ENCODE measurements around the gene CD82.

CD82 gene

GRCh38 chr11:44564166-44564565 is 1.3 kb upstream of the CD82 start:
- Histone ChIP-seq H3K36me3 (ENCODE audit: insufficient read depth, insufficient read length, low read length) (no peaks in the 10 kb centered on the region), H3K9ac (ENCODE audit: insufficient read length, low read depth) (peak overlapping the region; percentile 37), H3K9me3 (ENCODE audit: insufficient read depth, low read length) (no peaks in the 10 kb centered on the region), H3K4me3 (ENCODE audit: insufficient read length, low read depth) (no peak overlapping the region), H3K27me3 (ENCODE audit: insufficient read depth, insufficient read length) (peaks cover 28% of the 10 kb centered on the region), H3K4me1 (ENCODE audit: insufficient read depth, insufficient read length) (peaks cover 28% of the 10 kb centered on the region)
- DNase-seq (ENCODE audit: low read depth, low spot score), result no peak
- no peak for TF ChIP-seq YY1 (IDR thresholded peaks at IDR 0.05; ENCODE audit: insufficient read depth, insufficient read length)
- TF ChIP-seq SUZ12 (IDR thresholded peaks at IDR 0.05; ENCODE audit: extremely low read depth, insufficient read depth, insufficient read length), result no peak
- TF ChIP-seq ZNF274 (IDR thresholded peaks at IDR 0.05; ENCODE audit: low read depth, low read length), result no peak

GRCh38 chr11:44564670-44565210 is 723 bp upstream of the CD82 start:
- peaks cover 30% of the 10 kb centered on the region for H3K4me1 ChIP-seq (ENCODE audit: insufficient read depth, insufficient read length)
- TF ChIP-seq YY1 (IDR thresholded peaks at IDR 0.05; ENCODE audit: insufficient read depth, insufficient read length), result no peak
- no peak for TF ChIP-seq ZNF274 (IDR thresholded peaks at IDR 0.05; ENCODE audit: low read depth, low read length)
- no peak for TF ChIP-seq SUZ12 (IDR thresholded peaks at IDR 0.05; ENCODE audit: extremely low read depth, insufficient read depth, insufficient read length)

GRCh38 chr11:44565953-44566949 is 788 bp downstream of the CD82 start:
- no peak for DNase-seq (ENCODE audit: low read depth, low spot score)
- H3K9ac ChIP-seq (ENCODE audit: insufficient read length, low read depth), result peak overlapping the region; percentile 87
- peaks cover 28% of the 10 kb centered on the region for H3K27me3 ChIP-seq (ENCODE audit: insufficient read depth, insufficient read length)
- H3K9me3 ChIP-seq (ENCODE audit: insufficient read depth, low read length), result no peaks in the 10 kb centered on the region
- TF ChIP-seq YY1 (IDR thresholded peaks at IDR 0.05; ENCODE audit: insufficient read depth, insufficient read length), result no peak
- TF ChIP-seq ZNF274 (IDR thresholded peaks at IDR 0.05; ENCODE audit: low read depth, low read length), result no peak
- TF ChIP-seq SUZ12 (IDR thresholded peaks at IDR 0.05; ENCODE audit: extremely low read depth, insufficient read depth, insufficient read length), result no peak
- no peaks in the 10 kb centered on the region for H3K36me3 ChIP-seq (ENCODE audit: insufficient read depth, insufficient read length, low read length)
- peaks cover 38% of the 10 kb centered on the region for H3K4me1 ChIP-seq (ENCODE audit: insufficient read depth, insufficient read length)
- peak overlapping the region; percentile 59 for H3K4me3 ChIP-seq (ENCODE audit: insufficient read length, low read depth)

More at GRCh38 chr11:44564670-44565210, 723 bp upstream of the CD82 start:
- H3K9me3 ChIP-seq (ENCODE audit: insufficient read depth, low read length), result no peaks in the 10 kb centered on the region
- peak overlapping the region; percentile 6 for H3K4me3 ChIP-seq (ENCODE audit: insufficient read length, low read depth)
- peaks cover 28% of the 10 kb centered on the region for H3K27me3 ChIP-seq (ENCODE audit: insufficient read depth, insufficient read length)
- no peak for DNase-seq (ENCODE audit: low read depth, low spot score)
- H3K36me3 ChIP-seq (ENCODE audit: insufficient read depth, insufficient read length, low read length), result no peaks in the 10 kb centered on the region
- H3K9ac ChIP-seq (ENCODE audit: insufficient read length, low read depth), result peak overlapping the region; percentile 37

GRCh38 chr11:44566952-44567875 is 1.8 kb downstream of the CD82 start:
- no peaks in the 10 kb centered on the region for H3K9me3 ChIP-seq (ENCODE audit: insufficient read depth, low read length)
- no peak overlapping the region for H3K9ac ChIP-seq (ENCODE audit: insufficient read length, low read depth)
- DNase-seq (ENCODE audit: low read depth, low spot score), result no peak
- H3K36me3 ChIP-seq (ENCODE audit: insufficient read depth, insufficient read length, low read length), result no peaks in the 10 kb centered on the region
- peaks cover 27% of the 10 kb centered on the region for H3K27me3 ChIP-seq (ENCODE audit: insufficient read depth, insufficient read length)
- H3K4me3 ChIP-seq (ENCODE audit: insufficient read length, low read depth), result no peak overlapping the region
- TF ChIP-seq ZNF274 (IDR thresholded peaks at IDR 0.05; ENCODE audit: low read depth, low read length), result no peak
- no peak for TF ChIP-seq SUZ12 (IDR thresholded peaks at IDR 0.05; ENCODE audit: extremely low read depth, insufficient read depth, insufficient read length)
- no peak for TF ChIP-seq YY1 (IDR thresholded peaks at IDR 0.05; ENCODE audit: insufficient read depth, insufficient read length)
- peaks cover 38% of the 10 kb centered on the region for H3K4me1 ChIP-seq (ENCODE audit: insufficient read depth, insufficient read length)

- no peak for DNase-seq (ENCODE audit: low read depth, low spot score)
Measured at GRCh38 chr11:44567876-44568256, 2.4 kb downstream of the CD82 start.

GRCh38 chr11:44568331-44568657 is 2.8 kb downstream of the CD82 start:
- peaks cover 38% of the 10 kb centered on the region for H3K4me1 ChIP-seq (ENCODE audit: insufficient read depth, insufficient read length)
- TF ChIP-seq SUZ12 (IDR thresholded peaks at IDR 0.05; ENCODE audit: extremely low read depth, insufficient read depth, insufficient read length) (no peak), ZNF274 (IDR thresholded peaks at IDR 0.05; ENCODE audit: low read depth, low read length) (no peak), YY1 (IDR thresholded peaks at IDR 0.05; ENCODE audit: insufficient read depth, insufficient read length) (no peak)
- DNase-seq (ENCODE audit: low read depth, low spot score), result no peak
- no peak overlapping the region for H3K4me3 ChIP-seq (ENCODE audit: insufficient read length, low read depth)
- no peaks in the 10 kb centered on the region for H3K36me3 ChIP-seq (ENCODE audit: insufficient read depth, insufficient read length, low read length)
- peaks cover 21% of the 10 kb centered on the region for H3K27me3 ChIP-seq (ENCODE audit: insufficient read depth, insufficient read length)
- H3K9ac ChIP-seq (ENCODE audit: insufficient read length, low read depth), result no peak overlapping the region
- no peaks in the 10 kb centered on the region for H3K9me3 ChIP-seq (ENCODE audit: insufficient read depth, low read length)

More at GRCh38 chr11:44567876-44568256, 2.4 kb downstream of the CD82 start:
- Histone ChIP-seq H3K9ac (ENCODE audit: insufficient read length, low read depth) (no peak overlapping the region), H3K4me3 (ENCODE audit: insufficient read length, low read depth) (no peak overlapping the region), H3K27me3 (ENCODE audit: insufficient read depth, insufficient read length) (peaks cover 23% of the 10 kb centered on the region), H3K9me3 (ENCODE audit: insufficient read depth, low read length) (no peaks in the 10 kb centered on the region), H3K36me3 (ENCODE audit: insufficient read depth, insufficient read length, low read length) (no peaks in the 10 kb centered on the region), H3K4me1 (ENCODE audit: insufficient read depth, insufficient read length) (peaks cover 38% of the 10 kb centered on the region)
- TF ChIP-seq ZNF274 (IDR thresholded peaks at IDR 0.05; ENCODE audit: low read depth, low read length) (no peak), SUZ12 (IDR thresholded peaks at IDR 0.05; ENCODE audit: extremely low read depth, insufficient read depth, insufficient read length) (no peak)

All from NT2/D1 (cell line).